Stimulated activated naive CD8-positive, alpha-beta T cell treated with anti-CD3 and anti-CD28 coated beads, Interleukin-15, amount 100 ng/mL, for 72 hours (primary cell): ENCODE measurements around the gene RFX4.
A peak's percentile ranks its signal among the peaks of the same experiment; 100 is the strongest.

Experiments
- ATAC-seq: fragments of 150-1000 bp; cut with Tn5 transposase; 2 replicates; pipeline ENCODE4 v1.10.0; 2021; ENCODE audit warnings: mild to moderate bottlenecking, moderate library complexity
- DNase-seq, 2 donors: peaks; one replicate each; pipeline ENCODE4 v3.0.0; 2021 to 2022
- H3K27ac Mint-ChIP-seq, 2 donors: one replicate each; pipeline ENCODE4 v1.8.0; 2022; ENCODE audit warnings: mild to moderate bottlenecking in 2 of 2, mixed read lengths in 2 of 2, moderate library complexity in 2 of 2
- H3K27me3 Mint-ChIP-seq: one replicate; pipeline ENCODE4 v1.8.0; 2022; ENCODE audit warnings: mixed read lengths
- H3K4me1 Mint-ChIP-seq: one replicate; pipeline ENCODE4 v1.8.0; 2022; ENCODE audit warnings: mild to moderate bottlenecking, mixed read lengths
- H3K4me3 Mint-ChIP-seq, 2 donors: one replicate each; pipeline ENCODE4 v1.8.0; 2022; ENCODE audit warnings: mild to moderate bottlenecking in 2 of 2, mixed read lengths in 2 of 2, moderate library complexity in 1 of 2
- H3K9me3 Mint-ChIP-seq, 2 donors: one replicate each; pipeline ENCODE4 v1.8.0; 2022; ENCODE audit warnings: mixed read lengths in 2 of 2

Gene RFX4

DNA sequence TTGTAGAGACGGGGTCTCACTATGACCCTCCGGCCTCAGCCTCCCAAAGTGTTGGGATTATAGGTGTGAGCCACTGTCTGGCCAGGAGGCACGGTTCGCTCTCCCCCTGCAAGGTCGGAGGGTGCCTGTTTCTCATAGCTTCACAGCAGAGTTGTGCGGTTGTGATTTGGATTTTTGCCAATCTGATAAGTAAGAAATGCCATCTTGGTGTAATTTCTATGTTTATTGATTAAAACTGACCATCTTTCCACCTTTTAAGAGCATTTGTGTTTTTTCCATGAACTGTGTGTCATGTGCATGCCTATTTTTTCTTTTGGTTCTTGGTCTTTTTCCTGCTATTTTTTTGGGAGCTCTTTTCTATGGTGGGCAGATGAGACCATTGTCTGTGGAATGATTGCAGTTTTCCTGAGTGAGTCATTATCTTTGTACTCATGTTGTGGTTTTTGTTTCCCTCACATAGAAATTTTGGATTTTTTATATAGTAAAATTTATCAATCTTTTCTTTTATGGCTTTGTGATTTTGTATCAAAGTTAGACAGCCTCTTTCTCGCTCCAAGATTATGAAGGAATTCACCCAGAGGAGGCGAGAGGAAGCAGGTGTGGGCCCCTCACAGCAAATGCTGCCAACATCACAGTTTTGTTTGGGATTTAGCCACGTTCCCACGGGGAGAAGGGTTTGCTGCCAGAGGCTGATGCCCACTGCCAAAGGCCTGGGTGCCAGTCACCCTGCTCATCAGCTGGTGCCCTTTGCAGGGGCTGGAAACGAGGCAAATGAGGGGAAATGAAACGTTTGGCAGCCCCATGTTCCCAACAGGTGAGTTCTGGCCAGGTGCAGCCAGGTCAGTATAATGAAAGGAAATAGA is 47.2 kb downstream of the RFX4 start:
- Mint-ChIP-seq H3K9me3 (no peaks in the 10 kb centered on the region), H3K4me3 (no peak overlapping the region), H3K27me3 (peaks cover 14% of the 10 kb centered on the region), H3K27ac (no peak overlapping the region), H3K4me1 (no peaks in the 10 kb centered on the region)
- DNase-seq (no peak), ATAC-seq (no peak)

DNA sequence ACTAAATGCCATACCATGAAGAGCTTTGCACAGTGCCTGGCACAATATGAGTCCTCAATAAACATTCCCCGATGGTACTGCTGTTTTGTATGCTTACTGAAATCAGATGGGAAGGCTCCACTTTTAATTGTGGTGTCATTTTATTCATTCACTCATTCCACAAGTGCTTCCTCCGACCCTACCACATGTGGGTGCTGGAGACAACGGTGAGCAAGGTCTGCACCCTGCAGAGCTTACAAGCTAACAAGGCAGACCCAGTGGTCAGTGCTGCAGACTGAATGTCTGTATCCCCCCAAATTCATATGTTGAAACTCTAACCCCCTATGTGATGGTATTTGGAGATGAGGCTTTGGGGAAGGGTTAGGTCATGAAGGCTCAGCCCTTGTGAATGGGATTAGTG is 48.3 kb downstream of the RFX4 start:
- Mint-ChIP-seq H3K4me3 (no peak overlapping the region), H3K9me3 (no peaks in the 10 kb centered on the region), H3K27me3 (peaks cover 9% of the 10 kb centered on the region), H3K4me1 (no peaks in the 10 kb centered on the region), H3K27ac (no peak overlapping the region)
- ATAC-seq (no peak), DNase-seq (no peak)

DNA sequence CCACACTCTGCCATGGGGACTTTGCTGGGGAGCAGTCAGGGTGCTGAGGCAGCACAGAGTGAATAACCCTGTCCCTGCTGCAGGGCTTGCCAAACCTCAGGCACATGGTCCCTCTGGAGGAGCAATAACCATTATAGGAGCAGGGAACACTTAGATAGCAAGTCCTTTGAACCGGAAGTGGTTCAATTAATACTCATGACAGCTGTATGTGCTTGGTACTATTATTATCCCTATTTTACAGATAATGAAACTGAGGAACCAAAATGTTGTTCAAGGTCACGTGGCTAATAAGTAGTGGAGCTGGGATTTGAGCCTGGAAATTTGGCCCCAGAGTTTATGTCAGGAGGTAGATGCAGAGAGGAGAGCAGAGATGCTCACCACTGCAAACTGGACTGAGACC is 49.0 kb downstream of the RFX4 start:
- ATAC-seq = no peak
- peaks cover 9% of the 10 kb centered on the region for H3K27me3 Mint-ChIP-seq
- DNase-seq = no peak
- peak overlapping the region in 1 of 2 donors; percentile 65 for H3K27ac Mint-ChIP-seq
- no peaks in the 10 kb centered on the region for H3K9me3 Mint-ChIP-seq
- H3K4me1 Mint-ChIP-seq = no peaks in the 10 kb centered on the region
- H3K4me3 Mint-ChIP-seq = no peak overlapping the region

DNA sequence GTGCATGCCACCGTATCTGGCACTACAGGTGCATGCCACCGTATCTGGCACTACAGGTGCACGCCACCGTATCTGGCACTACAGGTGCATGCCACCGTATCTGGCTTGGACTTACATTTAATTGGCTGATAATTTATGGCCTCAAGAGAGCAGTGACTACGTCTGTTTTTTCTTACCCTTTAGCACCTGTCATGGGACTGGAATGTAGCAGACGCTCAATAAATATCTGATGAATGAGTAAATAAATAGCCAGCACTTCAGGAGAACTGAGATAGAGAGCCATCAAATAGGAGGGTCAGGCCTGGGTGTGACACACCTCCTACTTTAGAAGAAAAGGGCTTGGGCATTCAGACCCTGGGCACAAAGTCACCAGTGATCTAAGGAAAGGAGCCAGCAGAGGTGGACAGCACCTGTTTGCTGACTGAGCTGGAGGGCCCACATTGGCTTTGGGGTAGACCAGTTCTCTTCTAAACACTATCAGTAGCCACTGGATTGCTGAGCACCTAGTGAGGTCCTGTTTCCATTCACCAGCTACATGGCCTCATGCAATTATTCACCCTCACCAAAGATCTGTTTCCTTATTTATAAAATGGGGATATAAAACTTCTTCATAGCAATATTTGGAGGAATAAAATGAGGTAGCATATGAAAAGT is 50.1 kb downstream of the RFX4 start:
- ATAC-seq = no peak
- Mint-ChIP-seq H3K4me1 (no peaks in the 10 kb centered on the region), H3K9me3 (no peaks in the 10 kb centered on the region), H3K27me3 (peaks cover 9% of the 10 kb centered on the region), H3K4me3 (no peak overlapping the region), H3K27ac (no peak overlapping the region)
- no peak for DNase-seq

DNA sequence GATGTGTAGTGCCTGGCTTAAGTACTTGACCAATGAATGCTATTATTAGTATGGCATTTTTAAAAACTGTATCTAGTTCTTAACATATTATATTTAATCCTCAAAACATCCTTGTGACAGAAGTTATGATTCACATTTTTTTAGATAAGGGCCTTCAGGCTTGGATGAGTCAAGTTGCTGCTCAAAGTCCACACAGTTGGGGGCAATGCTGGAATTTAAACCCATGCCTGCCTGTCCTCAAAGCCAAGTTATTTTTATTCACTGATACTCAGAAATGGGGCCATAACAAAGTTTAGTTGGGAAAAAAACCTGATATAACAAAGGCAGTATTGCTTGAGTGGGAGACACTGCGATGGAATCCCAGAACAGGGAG is 50.6 kb downstream of the RFX4 start:
- no peak overlapping the region for H3K27ac Mint-ChIP-seq
- H3K4me1 Mint-ChIP-seq = no peaks in the 10 kb centered on the region
- DNase-seq = no peak
- peaks cover 9% of the 10 kb centered on the region for H3K27me3 Mint-ChIP-seq
- ATAC-seq = no peak
- no peaks in the 10 kb centered on the region for H3K9me3 Mint-ChIP-seq
- H3K4me3 Mint-ChIP-seq = no peak overlapping the region

DNA sequence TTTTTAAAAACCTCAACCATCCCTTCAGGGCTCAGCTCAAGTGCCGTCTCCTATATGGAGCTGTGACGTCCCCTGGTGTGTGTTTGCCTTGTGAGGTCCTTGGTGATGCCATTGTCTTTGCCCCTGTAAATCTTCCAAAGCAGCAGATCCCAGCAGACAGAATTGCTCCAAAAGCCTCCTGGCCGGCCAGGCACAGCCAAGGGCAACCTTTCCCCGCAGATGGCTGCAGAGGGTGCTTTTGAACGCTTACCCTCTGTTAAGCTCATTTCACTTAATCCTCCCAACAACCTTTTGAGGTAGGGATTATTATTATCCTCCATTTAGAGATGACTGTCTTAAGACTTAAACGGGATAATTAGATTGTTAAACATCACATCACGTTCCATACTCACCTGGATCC is 51.4 kb downstream of the RFX4 start:
- Mint-ChIP-seq H3K4me3 (no peak overlapping the region), H3K9me3 (no peaks in the 10 kb centered on the region), H3K27me3 (peaks cover 9% of the 10 kb centered on the region), H3K27ac (no peak overlapping the region), H3K4me1 (no peaks in the 10 kb centered on the region)
- DNase-seq = no peak
- ATAC-seq = no peak

DNA sequence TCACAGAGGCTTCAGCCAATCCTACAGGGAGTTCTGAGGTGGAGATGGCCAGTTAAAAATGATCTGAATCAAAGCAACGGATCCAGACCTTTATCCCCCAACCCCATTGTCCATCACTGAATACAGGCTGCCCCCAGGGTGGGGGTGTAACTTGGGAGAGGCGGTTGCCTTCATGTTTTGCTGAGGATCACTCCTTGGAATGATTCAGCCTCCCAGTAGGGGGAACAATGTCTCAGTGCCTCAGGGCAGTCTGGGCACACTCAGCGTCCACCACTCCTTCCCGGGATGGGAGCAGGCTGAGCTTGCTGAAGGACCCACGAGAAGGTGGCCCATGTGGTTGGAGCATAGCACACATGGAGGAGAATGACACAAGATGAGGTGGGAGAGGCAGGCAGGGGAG is 60.2 kb downstream of the RFX4 start:
- Mint-ChIP-seq H3K27me3 (peaks cover 10% of the 10 kb centered on the region), H3K4me3 (no peak overlapping the region), H3K27ac (no peak overlapping the region), H3K4me1 (no peaks in the 10 kb centered on the region), H3K9me3 (no peaks in the 10 kb centered on the region)
- no peak for ATAC-seq
- no peak for DNase-seq

DNA sequence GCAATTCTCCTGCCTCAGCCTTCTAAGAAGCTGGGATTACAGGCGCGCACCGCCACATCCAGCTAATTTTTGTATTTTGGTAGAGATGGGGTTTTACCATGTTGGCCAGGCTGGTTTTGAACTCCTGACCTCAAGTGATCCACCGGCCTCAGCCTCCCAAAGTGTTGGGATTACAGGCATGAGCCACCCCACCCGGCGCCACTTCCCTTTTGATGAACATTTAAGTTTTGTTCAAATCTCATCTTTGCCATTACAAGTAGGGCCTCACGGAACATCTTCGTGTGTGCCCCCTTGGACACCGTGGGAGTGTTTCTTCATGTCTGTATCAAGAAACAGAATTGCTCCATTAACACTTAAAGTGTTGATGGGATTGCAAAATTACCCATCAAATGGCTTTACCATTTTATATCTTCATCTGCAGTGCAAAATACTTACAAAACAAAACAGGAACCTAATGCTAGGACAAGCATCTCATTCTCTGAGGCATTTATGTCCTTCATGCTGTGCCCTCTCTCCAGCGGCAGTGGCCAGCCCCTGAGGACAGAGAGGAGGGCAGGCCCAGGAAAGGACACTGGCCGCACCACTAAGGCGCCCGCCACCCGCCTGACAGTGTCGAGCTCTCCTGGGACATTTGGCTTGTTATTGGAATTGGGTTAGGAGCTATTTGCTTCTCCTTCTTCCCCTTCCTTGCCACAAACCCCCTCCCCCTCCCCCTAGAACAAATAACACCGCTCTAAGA is 61.7 kb downstream of the RFX4 start:
- ATAC-seq = no peak
- Mint-ChIP-seq H3K27ac (no peak overlapping the region), H3K4me3 (no peak overlapping the region), H3K9me3 (no peaks in the 10 kb centered on the region), H3K27me3 (peaks cover 13% of the 10 kb centered on the region), H3K4me1 (no peaks in the 10 kb centered on the region)
- DNase-seq = no peak

DNA sequence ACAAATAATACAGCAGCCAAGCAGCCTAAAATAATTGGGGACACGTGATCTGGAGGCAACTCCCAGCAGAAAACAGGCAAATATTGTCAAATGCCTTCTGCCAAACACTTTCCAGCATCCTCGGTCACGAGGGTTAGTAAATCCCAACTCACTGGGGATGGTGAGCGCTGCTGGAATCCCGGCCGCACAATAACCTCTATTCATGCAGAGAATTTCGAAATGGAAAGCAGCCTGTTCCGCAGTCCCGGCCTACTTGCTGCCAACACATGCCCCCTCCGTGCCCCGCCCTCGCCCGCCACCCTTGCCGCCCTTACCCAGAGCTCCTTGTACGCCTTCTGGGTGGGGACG is 62.2 kb downstream of the RFX4 start:
- H3K27me3 Mint-ChIP-seq = peaks cover 13% of the 10 kb centered on the region
- no peaks in the 10 kb centered on the region for H3K9me3 Mint-ChIP-seq
- ATAC-seq = no peak
- no peaks in the 10 kb centered on the region for H3K4me1 Mint-ChIP-seq
- no peak for DNase-seq
- H3K27ac Mint-ChIP-seq = no peak overlapping the region
- H3K4me3 Mint-ChIP-seq = no peak overlapping the region

DNA sequence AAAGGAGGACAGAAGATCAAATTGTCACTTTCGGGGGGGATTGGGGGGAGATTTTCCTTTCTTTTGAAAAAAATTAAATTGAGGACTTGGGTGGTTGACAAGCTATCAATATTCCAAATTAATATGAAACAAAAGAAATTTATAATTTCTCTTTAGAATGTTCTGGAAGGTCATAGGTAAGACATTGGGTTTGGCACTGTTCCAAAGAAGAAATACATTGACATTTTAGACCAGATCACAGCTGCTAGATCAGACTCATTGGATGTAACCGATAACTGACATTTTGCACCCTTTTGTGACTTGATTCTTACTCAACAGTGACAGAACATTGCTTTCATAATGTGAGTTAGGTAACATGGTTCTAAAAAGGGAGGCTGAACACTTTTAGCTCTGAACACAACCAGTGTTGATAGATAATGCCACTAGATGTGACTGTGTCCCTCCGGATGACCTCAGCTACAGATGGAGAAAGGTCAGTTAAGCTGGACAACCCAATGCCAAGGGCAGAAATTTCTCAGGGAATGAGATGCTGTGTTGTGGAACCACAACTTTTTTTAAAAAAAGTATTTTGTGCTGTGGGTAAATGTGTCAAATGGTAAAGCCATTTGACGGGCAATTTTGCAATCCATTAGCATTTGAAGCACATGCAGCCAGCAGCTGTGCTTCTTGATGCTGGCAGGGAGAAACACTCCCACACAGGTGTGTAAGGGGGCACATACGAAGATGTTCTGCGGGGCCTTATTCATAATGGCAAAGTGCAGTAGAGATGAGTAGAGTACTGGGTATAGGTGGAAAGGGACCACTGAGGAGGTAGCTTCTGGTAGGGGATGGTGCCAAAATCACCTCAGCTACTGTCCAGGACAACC is 62.9 kb downstream of the RFX4 start:
- no peak for ATAC-seq
- no peak for DNase-seq

DNA sequence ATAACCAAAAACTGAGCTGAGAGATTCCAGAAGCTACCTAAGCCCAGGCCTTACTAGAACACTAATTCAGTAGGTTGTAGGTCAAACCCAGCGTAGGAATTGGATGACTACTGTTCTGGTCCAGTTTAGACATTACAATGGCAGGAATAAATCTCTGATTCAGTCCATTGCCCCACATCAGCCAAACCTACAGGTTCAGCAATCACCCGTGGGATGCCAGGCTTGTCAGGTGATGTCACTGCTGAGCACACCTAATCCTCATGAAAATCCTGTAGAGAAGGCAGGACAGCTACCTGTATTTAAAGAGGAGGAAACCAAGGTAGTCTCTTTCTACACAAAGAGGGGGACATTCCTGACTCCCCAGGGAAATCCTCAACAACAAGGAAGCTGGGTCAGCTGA is 63.7 kb downstream of the RFX4 start:
- no peak for ATAC-seq
- Mint-ChIP-seq H3K4me3 (no peak overlapping the region), H3K27me3 (peaks cover 13% of the 10 kb centered on the region), H3K4me1 (no peaks in the 10 kb centered on the region), H3K27ac (no peak overlapping the region), H3K9me3 (no peaks in the 10 kb centered on the region)
- no peak for DNase-seq

More for the DNA sequence above, 62.9 kb downstream of the RFX4 start:
- Mint-ChIP-seq H3K27ac (no peak overlapping the region), H3K4me1 (no peaks in the 10 kb centered on the region), H3K9me3 (no peaks in the 10 kb centered on the region), H3K4me3 (no peak overlapping the region), H3K27me3 (peaks cover 13% of the 10 kb centered on the region)

DNA sequence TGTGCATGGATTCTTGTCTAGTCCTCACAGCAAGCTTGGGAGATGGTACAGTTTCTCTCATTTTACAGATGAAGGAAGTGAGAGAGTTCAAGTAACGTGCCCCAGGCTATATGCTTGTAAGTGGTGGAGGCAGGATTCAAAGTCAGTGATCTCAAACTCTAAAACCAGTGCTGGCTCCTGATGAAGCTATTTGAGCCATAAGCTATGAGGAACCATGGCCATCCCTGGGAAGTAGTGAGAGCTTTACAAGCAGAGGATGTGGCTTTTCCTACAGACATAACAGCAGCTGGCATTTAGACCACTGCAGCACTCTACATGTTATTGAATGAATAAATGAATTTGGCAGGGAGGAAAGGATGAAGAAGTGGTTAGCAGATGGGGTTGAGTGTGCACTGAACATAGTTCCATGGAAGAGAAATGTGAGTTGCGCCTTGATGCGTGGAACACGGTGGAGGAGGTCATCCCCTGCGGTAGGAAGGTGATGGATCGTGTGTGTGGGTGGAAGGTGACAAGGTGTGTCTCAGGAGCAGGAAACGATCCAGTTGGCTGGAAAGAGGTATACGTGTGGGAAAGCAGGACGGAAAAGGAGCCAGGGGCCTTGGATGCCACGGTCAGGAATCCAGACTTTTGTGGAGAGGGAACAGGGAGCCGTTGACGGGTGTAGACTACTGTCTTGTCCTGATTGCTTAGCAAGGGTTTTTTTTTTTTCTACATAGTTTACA is 65.2 kb downstream of the RFX4 start:
- ATAC-seq (no peak), DNase-seq (no peak)
- Mint-ChIP-seq H3K4me3 (no peak overlapping the region), H3K27ac (no peak overlapping the region), H3K27me3 (peaks cover 11% of the 10 kb centered on the region), H3K4me1 (no peaks in the 10 kb centered on the region), H3K9me3 (no peaks in the 10 kb centered on the region)

DNA sequence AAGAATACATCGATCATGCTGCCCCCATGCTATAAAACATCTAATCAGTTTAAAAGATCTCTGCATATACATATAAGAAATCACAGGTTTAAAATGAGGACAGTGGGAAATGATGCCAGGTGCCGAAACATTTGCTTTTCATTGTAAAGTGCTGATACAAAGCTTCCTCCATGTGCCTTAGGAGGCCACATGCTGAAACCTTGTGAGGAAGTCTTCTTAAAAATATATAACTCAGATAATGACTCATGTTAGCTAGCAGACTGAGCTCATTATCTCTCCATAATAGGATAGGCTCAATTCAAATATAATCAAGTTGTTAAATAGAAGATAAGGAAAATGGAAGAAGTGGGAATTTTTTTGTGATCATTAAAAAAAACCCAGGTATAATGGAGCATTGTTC is 65.9 kb downstream of the RFX4 start:
- Mint-ChIP-seq H3K4me1 (no peaks in the 10 kb centered on the region), H3K27ac (no peak overlapping the region), H3K27me3 (peaks cover 7% of the 10 kb centered on the region), H3K4me3 (no peak overlapping the region), H3K9me3 (no peaks in the 10 kb centered on the region)
- ATAC-seq (no peak), DNase-seq (no peak)

DNA sequence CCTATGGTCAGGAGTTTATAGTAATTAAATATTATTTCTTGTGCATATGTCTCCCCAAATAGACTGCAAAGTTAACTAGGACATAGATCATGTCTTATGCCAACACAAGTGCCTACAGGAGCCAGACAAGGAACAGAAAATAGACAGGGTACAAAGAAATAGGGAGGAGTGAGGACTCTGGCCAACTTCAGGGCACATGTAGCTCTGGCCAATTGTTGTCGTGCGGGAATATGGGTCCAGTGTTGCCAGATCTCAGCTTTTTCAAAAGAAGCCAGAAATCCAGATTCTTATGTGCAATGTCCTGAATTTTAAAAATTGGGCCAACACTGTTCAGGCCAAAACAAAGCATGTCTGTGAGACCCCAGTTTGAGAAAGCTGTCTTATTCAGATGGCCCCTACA is 68.7 kb downstream of the RFX4 start:
- peaks cover 11% of the 10 kb centered on the region for H3K27me3 Mint-ChIP-seq
- H3K27ac Mint-ChIP-seq = no peak overlapping the region
- ATAC-seq (no peak), DNase-seq (no peak)
- no peak overlapping the region for H3K4me3 Mint-ChIP-seq
- H3K4me1 Mint-ChIP-seq = no peaks in the 10 kb centered on the region
- no peaks in the 10 kb centered on the region for H3K9me3 Mint-ChIP-seq

DNA sequence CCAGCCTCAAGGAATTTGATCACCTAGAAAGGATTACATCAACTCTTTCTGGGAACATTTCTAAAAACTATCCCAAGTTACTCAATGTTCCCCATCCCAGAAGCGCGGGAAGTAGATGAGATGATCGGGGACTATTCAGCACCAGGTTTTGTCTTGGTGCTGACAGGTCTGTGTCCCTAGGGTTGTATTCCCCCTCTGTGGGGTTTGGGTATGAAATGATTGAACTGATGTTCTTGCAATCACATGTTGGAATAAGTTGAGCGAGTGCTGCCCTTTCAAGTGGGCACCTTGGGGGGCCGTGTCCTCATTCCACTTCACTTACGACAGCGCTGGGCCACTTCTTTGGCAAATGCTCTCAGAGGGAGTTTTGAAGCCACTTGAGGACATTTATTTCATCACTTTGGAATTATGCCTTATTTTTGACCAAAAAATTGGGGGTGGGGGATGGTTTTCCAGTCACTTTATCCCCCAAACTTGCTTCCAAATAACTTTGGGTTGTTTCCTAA is 69.8 kb downstream of the RFX4 start:
- Mint-ChIP-seq H3K27ac (no peak overlapping the region), H3K4me1 (no peaks in the 10 kb centered on the region), H3K9me3 (no peaks in the 10 kb centered on the region), H3K4me3 (no peak overlapping the region), H3K27me3 (peaks cover 17% of the 10 kb centered on the region)
- DNase-seq (no peak), ATAC-seq (no peak)
